Fibroblast of lung (primary cell): ENCODE data around the gene RAC3. TPM values are rescaled to one million over a fixed set of nuclear protein-coding genes. Genes with fewer than 3 reads are reported as not detected.

Experiments used
- DNase-seq, 2 donors: peaks; one replicate each; pipeline versions ENCODE4 v3.0.0 to v3.0.0-alpha.2; 2010; ENCODE audit warnings: low read depth in 2 of 2
- H2AFZ ChIP-seq: 2 replicates; pipeline ENCODE4 v1.5.1; 2012; ENCODE audit warnings: low read length, control low read depth, inconsistent platforms
- H3K27ac ChIP-seq: 2 replicates; pipeline ENCODE4 v1.5.1; 2011; ENCODE audit warnings: low read length, control low read depth; ENCODE audit not compliant: insufficient read depth
- H3K27me3 ChIP-seq: 2 replicates; pipeline ENCODE4 v1.5.1; 2011; ENCODE audit warnings: mild to moderate bottlenecking, low read length; ENCODE audit not compliant: control insufficient read depth, insufficient read depth
- H3K36me3 ChIP-seq: 2 replicates; pipeline ENCODE4 v1.5.1; 2011; ENCODE audit warnings: low read length; ENCODE audit not compliant: control insufficient read depth, insufficient read depth
- H3K4me1 ChIP-seq: 2 replicates; pipeline ENCODE4 v1.5.1; 2011; ENCODE audit warnings: low read length; ENCODE audit not compliant: control insufficient read depth, insufficient read depth; ENCODE audit errors: extremely low read depth
- H3K4me2 ChIP-seq: 2 replicates; pipeline ENCODE4 v1.5.1; 2011; ENCODE audit warnings: low read length, control low read depth; ENCODE audit not compliant: insufficient read depth; ENCODE audit errors: extremely low read depth
- H3K4me3 ChIP-seq, 4 experiments: fragments of 200-600 bp in 1 of 4; sonication (generic) in 1 of 4; replicated peaks in 1 of 4; 2 replicates each; pipeline ENCODE4 v1.5.1; 2011 to 2016; ENCODE audit warnings: low read length in 4 of 4, low read depth in 3 of 4, mild to moderate bottlenecking in 3 of 4, control low read depth in 2 of 4, inconsistent platforms in 1 of 4, mixed read lengths in 1 of 4; ENCODE audit not compliant: insufficient read depth in 1 of 4; ENCODE audit errors: control extremely low read depth in 1 of 4
- H3K79me2 ChIP-seq: 2 replicates; pipeline ENCODE4 v1.5.1; 2012; ENCODE audit warnings: mild to moderate bottlenecking, low read length, inconsistent platforms; ENCODE audit not compliant: control insufficient read depth, insufficient read depth
- H3K9ac ChIP-seq: 2 replicates; pipeline ENCODE4 v1.5.1; 2011; ENCODE audit warnings: mild to moderate bottlenecking, low read length, control low read depth; ENCODE audit not compliant: insufficient read depth
- H3K9me3 ChIP-seq: 2 replicates; pipeline ENCODE4 v1.5.1; 2012; ENCODE audit warnings: low read depth, low read length; ENCODE audit not compliant: control insufficient read depth, insufficient read depth
- H4K20me1 ChIP-seq: 2 replicates; pipeline ENCODE4 v1.5.1; 2011; ENCODE audit warnings: low read length; ENCODE audit not compliant: control insufficient read depth, insufficient read depth; ENCODE audit errors: extremely low read depth
- CTCF ChIP-seq, 2 donors: IDR thresholded peaks in 1 of 2; conservative IDR thresholded peaks in 1 of 2; 1 replicate in 1 of 2; 2 replicates in 1 of 2; pipeline ENCODE4 v1.5.1; 2011 to 2012; ENCODE audit warnings: low read length in 2 of 2, control low read depth in 1 of 2, inconsistent platforms in 1 of 2, low read depth in 1 of 2, mild to moderate bottlenecking in 1 of 2
- EZH2 ChIP-seq: IDR thresholded peaks from 2 replicates; pipeline ENCODE4 v1.5.1; 2012; ENCODE audit warnings: low read length, control low read depth, mild to moderate bottlenecking; ENCODE audit errors: missing control alignments
- polyA plus RNA-seq, 2 donors: library from polyadenylated mRNA; depleted of rRNA in 1 of 2; stranded (reverse) in 1 of 2; unstranded in 1 of 2; fragments of >200 nt; gene quantifications; 2 replicates each; pipeline ENCODE4 v1.2.1, GENCODE V29; 2011 to 2012; ENCODE audit warnings: missing spikeins in 1 of 2
- total RNA-seq: library from RNA; depleted of rRNA; stranded (reverse); fragments of >200 nt; gene quantifications from 2 replicates; pipeline ENCODE4 v1.2.1, GENCODE V29; 2014

RAC3 gene
- total and polyA plus RNA-seq, 2 donors (not counting 1 experiment from before 2014, with no cell fraction given) = 4.3 to 6.6 TPM

GRCh38 chr17:82072827-82073226 lies 41.3 kb downstream of the RAC3 start:
- H3K4me3 ChIP-seq = no peak overlapping the region
- TF ChIP-seq EZH2 = no peak
- TF ChIP-seq CTCF (conservative IDR thresholded peaks at IDR 0.05 in 1 of 2, IDR thresholded peaks at IDR 0.05 in 1 of 2; ENCODE audit: low read depth in 1 of 2, low read length in 2 of 2) = no peak
- H3K9ac ChIP-seq = no peak overlapping the region
- no peak overlapping the region for H3K4me2 ChIP-seq
- no peaks in the 10 kb centered on the region for H4K20me1 ChIP-seq
- DNase-seq = no peak
- no peak overlapping the region for H2AFZ ChIP-seq
- no peak overlapping the region for H3K27ac ChIP-seq
- H3K4me1 ChIP-seq = no peaks in the 10 kb centered on the region
- no peaks in the 10 kb centered on the region for H3K27me3 ChIP-seq
- H3K9me3 ChIP-seq = no peaks in the 10 kb centered on the region
- H3K36me3 ChIP-seq = no peaks in the 10 kb centered on the region
- H3K79me2 ChIP-seq = no peaks in the 10 kb centered on the region

GRCh38 chr17:82073446-82073845 lies 42.0 kb downstream of the RAC3 start:
- H3K4me2 ChIP-seq = no peak overlapping the region
- TF ChIP-seq EZH2 (no peak), CTCF (conservative IDR thresholded peaks at IDR 0.05 in 1 of 2, IDR thresholded peaks at IDR 0.05 in 1 of 2; ENCODE audit: low read depth in 1 of 2, low read length in 2 of 2) (no peak)
- DNase-seq = no peak
- H3K27ac ChIP-seq = no peak overlapping the region
- H4K20me1 ChIP-seq = no peaks in the 10 kb centered on the region
- H2AFZ ChIP-seq = no peak overlapping the region
- H3K9me3 ChIP-seq = no peaks in the 10 kb centered on the region
- no peaks in the 10 kb centered on the region for H3K36me3 ChIP-seq
- no peak overlapping the region for H3K9ac ChIP-seq
- H3K4me3 ChIP-seq = no peak overlapping the region
- H3K4me1 ChIP-seq = no peaks in the 10 kb centered on the region
- H3K27me3 ChIP-seq = no peaks in the 10 kb centered on the region
- H3K79me2 ChIP-seq = no peaks in the 10 kb centered on the region

GRCh38 chr17:82076018-82076784 lies 44.7 kb downstream of the RAC3 start:
- TF ChIP-seq CTCF (conservative IDR thresholded peaks at IDR 0.05 in 1 of 2, IDR thresholded peaks at IDR 0.05 in 1 of 2; ENCODE audit: low read depth in 1 of 2, low read length in 2 of 2) (no peak), EZH2 (no peak)
- H3K4me2 ChIP-seq = no peak overlapping the region
- no peaks in the 10 kb centered on the region for H3K79me2 ChIP-seq
- no peaks in the 10 kb centered on the region for H3K4me1 ChIP-seq
- no peaks in the 10 kb centered on the region for H3K9me3 ChIP-seq
- no peak for DNase-seq
- no peaks in the 10 kb centered on the region for H3K27me3 ChIP-seq
- H3K4me3 ChIP-seq = no peak overlapping the region
- H2AFZ ChIP-seq = no peak overlapping the region
- peaks cover 18% of the 10 kb centered on the region for H3K36me3 ChIP-seq
- no peaks in the 10 kb centered on the region for H4K20me1 ChIP-seq
- H3K27ac ChIP-seq = no peak overlapping the region
- H3K9ac ChIP-seq = no peak overlapping the region
